B cell (primary cell): ENCODE measurements around the gene PTCD2. TPM values are rescaled to one million over a fixed set of nuclear protein-coding genes. Genes with fewer than 3 reads are reported as not detected.

Source experiments
- ATAC-seq: fragments of 200-7000 bp; cut with Tn5 transposase; one replicate; pipeline ENCODE4 v1.10.0; 2021; ENCODE audit warnings: low read depth, mild to moderate bottlenecking, moderate number of reproducible peaks, moderate library complexity
- CTCF ChIA-PET: fragments of 350-600 bp; sonication (Branson Sonifier 250); formaldehyde crosslinking; loops from one replicate; lab custom pipeline; 2021; ENCODE audit warnings: antibody characterized with exemption, inconsistent platforms; lab: Charles Lee
- POLR2A ChIA-PET: fragments of 350-600 bp; sonication (Branson Sonifier 250); formaldehyde crosslinking; loops from one replicate; lab custom pipeline; 2021; ENCODE audit warnings: antibody characterized with exemption; lab: Charles Lee
- DNase-seq: peaks from one replicate; pipeline ENCODE4 v3.0.0; 2013
- H2AFZ ChIP-seq: 2 replicates; pipeline ENCODE4 v1.6.1; 2012; ENCODE audit warnings: mild to moderate bottlenecking, low read depth, low read length; ENCODE audit not compliant: insufficient read depth, poor library complexity, severe bottlenecking
- H3K27ac ChIP-seq, 2 donors: 1 replicate in 1 of 2; 2 replicates in 1 of 2; pipeline ENCODE4 v1.5.1; 2012 to 2013; ENCODE audit warnings: low read length in 2 of 2, mild to moderate bottlenecking in 2 of 2, moderate library complexity in 1 of 2
- H3K27me3 ChIP-seq, 4 experiments: fragments of 200-600 bp in 1 of 4; sonication (generic) in 1 of 4; replicated peaks in 1 of 4; 1 replicate in 2 of 4; 2 replicates in 2 of 4; pipeline versions ENCODE4 v1.6.1 to v1.7.0; 2013 to 2016; ENCODE audit warnings: low read length in 3 of 4, mild to moderate bottlenecking in 2 of 4, mixed read lengths in 1 of 4, moderate library complexity in 1 of 4; ENCODE audit not compliant: insufficient read depth in 4 of 4, control insufficient read depth in 3 of 4; ENCODE audit errors: control extremely low read depth in 1 of 4
- H3K36me3 ChIP-seq, 2 experiments: replicated peaks in 1 of 2; 1 replicate in 1 of 2; 2 replicates in 1 of 2; pipeline versions ENCODE4 v1.6.1 to v1.7.1; 2013; ENCODE audit warnings: low read length in 1 of 2; ENCODE audit not compliant: insufficient read depth in 2 of 2, control insufficient read depth in 1 of 2; ENCODE audit errors: control extremely low read depth in 1 of 2, extremely low read depth in 1 of 2
- H3K4me1 ChIP-seq, 2 donors: fragments of 200-600 bp in 1 of 2; sonication (generic) in 1 of 2; 1 replicate in 1 of 2; 2 replicates in 1 of 2; pipeline versions ENCODE4 v1.5.1 to v1.6.1; 2013 to 2017; ENCODE audit warnings: low read length in 2 of 2; ENCODE audit not compliant: control insufficient read depth in 2 of 2, insufficient read depth in 2 of 2
- H3K4me2 ChIP-seq: replicated peaks from 2 replicates; pipeline ENCODE3; 2012; ENCODE audit warnings: mild to moderate bottlenecking, low read depth, low read length; ENCODE audit not compliant: poor library complexity, severe bottlenecking
- H3K4me3 ChIP-seq, 5 experiments: fragments of 200-600 bp in 1 of 5; sonication (generic) in 1 of 5; 1 replicate in 3 of 5; 2 replicates in 2 of 5; pipeline versions ENCODE4 v1.5.1 to v1.7.0; 2011 to 2016; ENCODE audit warnings: low read length in 4 of 5, mild to moderate bottlenecking in 4 of 5, low read depth in 2 of 5, control low read depth in 1 of 5, moderate library complexity in 1 of 5; ENCODE audit not compliant: insufficient read depth in 1 of 5; ENCODE audit errors: control extremely low read depth in 1 of 5, extremely low read depth in 1 of 5
- H3K79me2 ChIP-seq: fragments of 200-600 bp; sonication (generic); one replicate; pipeline ENCODE4 v1.6.0; 2016; ENCODE audit warnings: low read length; ENCODE audit not compliant: control insufficient read depth, insufficient read depth
- H3K9ac ChIP-seq: fragments of 200-600 bp; sonication (generic); 2 replicates; pipeline ENCODE4 v1.6.1; 2017; ENCODE audit warnings: mild to moderate bottlenecking, low read length, moderate library complexity
- H3K9me3 ChIP-seq, 3 donors: one replicate each; pipeline versions ENCODE4 v1.6.1 to v1.7.1; 2013; ENCODE audit warnings: low read length in 2 of 3; ENCODE audit not compliant: control insufficient read depth in 2 of 3, insufficient read depth in 1 of 3; ENCODE audit errors: control extremely low read depth in 1 of 3
- H4K20me1 ChIP-seq: 2 replicates; pipeline ENCODE4 v1.6.0; 2012; ENCODE audit warnings: mild to moderate bottlenecking, low read length; ENCODE audit not compliant: insufficient read depth, control insufficient read depth, poor library complexity, severe bottlenecking
- H3K27ac Mint-ChIP-seq: one replicate; pipeline ENCODE4 v1.8.0; 2021; ENCODE audit warnings: mixed read lengths
- H3K27me3 Mint-ChIP-seq: one replicate; pipeline ENCODE4 v1.8.0; 2021; ENCODE audit warnings: mixed read lengths
- H3K4me1 Mint-ChIP-seq: one replicate; pipeline ENCODE4 v1.8.0; 2021; ENCODE audit warnings: mixed read lengths
- H3K4me3 Mint-ChIP-seq: one replicate; pipeline ENCODE4 v1.8.0; 2021; ENCODE audit warnings: mixed read lengths
- H3K9me3 Mint-ChIP-seq: one replicate; pipeline ENCODE4 v1.8.0; 2022; ENCODE audit warnings: mixed read lengths; ENCODE audit not compliant: insufficient read depth
- EZH2 ChIP-seq: IDR thresholded peaks from 2 replicates; pipeline ENCODE4 v1.6.1; 2012; ENCODE audit warnings: borderline replicate concordance, low read depth, mild to moderate bottlenecking, moderate library complexity, low read length; ENCODE audit not compliant: insufficient read depth, poor library complexity, severe bottlenecking
- WGBS: methylation state at CpG from one replicate; pipeline ENCODE4 v1.1.5; 2013; ENCODE audit warnings: missing lambda C conversion rate; ENCODE audit not compliant: insufficient coverage; 5-methylcytosine and 5-hydroxymethylcytosine counted together
- intact Hi-C: fragments of 100-400 bp; cut with micrococcal nuclease; formaldehyde crosslinking; loops from one replicate; pipeline ENCODE4 v1.10.0; 2022
- polyA plus RNA-seq: library from polyadenylated mRNA; depleted of rRNA; stranded (reverse); fragments of >200 nt; gene quantifications from 2 replicates; pipeline ENCODE4 v1.2.3, GENCODE V29; 2012
- total RNA-seq, 2 donors: library from RNA; stranded (reverse); fragments of 120-200 nt in 1 of 2; gene quantifications; 1 replicate in 1 of 2; 2 replicates in 1 of 2; pipeline versions ENCODE4 v1.2.3 to v1.2.4, GENCODE V29; 2013 to 2022
- TF ChIP-seq, protein P1 (sequence below): fragments of 200-600 bp; IDR thresholded peaks from one replicate; pipeline ENCODE4 v1.8.0; 2022; ENCODE audit warnings: antibody characterized with exemption, mild to moderate bottlenecking

PTCD2 gene
- total and polyA plus RNA-seq, 2 donors (not counting 1 experiment from before 2014, with no cell fraction given) = 3.7 to 10.5 TPM

GRCh38 chr5:72363166-72363802, 43.1 kb downstream of the PTCD2 start:
- intact Hi-C loops = no loop called here
- H3K27ac ChIP-seq = no peak overlapping the region
- H2AFZ ChIP-seq = no peak overlapping the region
- H3K27me3 ChIP-seq = no peaks in the 10 kb centered on the region
- ChIA-PET CTCF (interaction anchor here (1.4 to 6.3 kb wide), 2 partner anchors 161 kb away, joined by 4 to 65 read pairs; no protein-coding TSS in a partner anchor), POLR2A (no interaction called here)
- Mint-ChIP-seq H3K4me3 (no peak overlapping the region), H3K27me3 (no peaks in the 10 kb centered on the region), H3K4me1 (peaks cover 2% of the 10 kb centered on the region), H3K27ac (no peak overlapping the region), H3K9me3 (no peaks in the 10 kb centered on the region)
- DNase-seq = no peak
- no peak for ATAC-seq
- H3K36me3 ChIP-seq = peaks cover 0 to 20% of the 10 kb centered on the region in 2 experiments
- H4K20me1 ChIP-seq = no peaks in the 10 kb centered on the region
- H3K79me2 ChIP-seq = no peaks in the 10 kb centered on the region
- no peaks in the 10 kb centered on the region for H3K9me3 ChIP-seq
- no peaks in the 10 kb centered on the region for H3K4me1 ChIP-seq
- no CpG with 5 or more reads among the region's 1 CpG for WGBS
- no peak overlapping the region for H3K4me3 ChIP-seq
- no peak overlapping the region for H3K9ac ChIP-seq
- no peak overlapping the region for H3K4me2 ChIP-seq
- no peak for TF ChIP-seq EZH2
- TF ChIP-seq, protein P1, sequence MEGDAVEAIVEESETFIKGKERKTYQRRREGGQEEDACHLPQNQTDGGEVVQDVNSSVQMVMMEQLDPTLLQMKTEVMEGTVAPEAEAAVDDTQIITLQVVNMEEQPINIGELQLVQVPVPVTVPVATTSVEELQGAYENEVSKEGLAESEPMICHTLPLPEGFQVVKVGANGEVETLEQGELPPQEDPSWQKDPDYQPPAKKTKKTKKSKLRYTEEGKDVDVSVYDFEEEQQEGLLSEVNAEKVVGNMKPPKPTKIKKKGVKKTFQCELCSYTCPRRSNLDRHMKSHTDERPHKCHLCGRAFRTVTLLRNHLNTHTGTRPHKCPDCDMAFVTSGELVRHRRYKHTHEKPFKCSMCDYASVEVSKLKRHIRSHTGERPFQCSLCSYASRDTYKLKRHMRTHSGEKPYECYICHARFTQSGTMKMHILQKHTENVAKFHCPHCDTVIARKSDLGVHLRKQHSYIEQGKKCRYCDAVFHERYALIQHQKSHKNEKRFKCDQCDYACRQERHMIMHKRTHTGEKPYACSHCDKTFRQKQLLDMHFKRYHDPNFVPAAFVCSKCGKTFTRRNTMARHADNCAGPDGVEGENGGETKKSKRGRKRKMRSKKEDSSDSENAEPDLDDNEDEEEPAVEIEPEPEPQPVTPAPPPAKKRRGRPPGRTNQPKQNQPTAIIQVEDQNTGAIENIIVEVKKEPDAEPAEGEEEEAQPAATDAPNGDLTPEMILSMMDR = no peak

DNA sequence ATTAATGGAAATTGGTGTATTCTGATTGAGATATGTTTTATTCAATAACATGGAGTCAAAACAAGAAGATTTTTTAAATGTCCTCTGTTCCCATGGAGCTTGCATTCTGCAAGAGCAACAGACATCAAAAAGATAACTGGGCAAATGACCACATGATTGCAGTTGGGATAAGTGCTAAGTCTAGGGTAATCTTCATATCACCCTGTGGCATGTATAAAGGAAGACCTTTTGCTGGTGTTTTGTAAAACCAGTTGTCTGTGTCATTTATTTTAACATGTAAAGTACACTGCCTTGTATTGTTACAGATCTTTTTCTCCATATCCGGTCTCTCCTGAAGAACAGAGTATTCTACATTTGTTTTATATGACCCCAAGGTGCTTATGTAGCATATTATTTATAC, 44.0 kb downstream of the PTCD2 start:
- Mint-ChIP-seq H3K4me1 (peaks cover 2% of the 10 kb centered on the region), H3K27ac (no peak overlapping the region), H3K4me3 (no peak overlapping the region), H3K27me3 (no peaks in the 10 kb centered on the region), H3K9me3 (no peaks in the 10 kb centered on the region)
- CTCF ChIA-PET = interaction anchor here (6.3 kb wide), 1 partner anchor 161 kb away, joined by 65 read pairs; no protein-coding TSS in a partner anchor
- intact Hi-C loops = no loop called here
- no peak for DNase-seq
- no peaks in the 10 kb centered on the region for H4K20me1 ChIP-seq
- H3K4me1 ChIP-seq = no peaks in the 10 kb centered on the region
- H3K36me3 ChIP-seq = peaks cover 0 to 13% of the 10 kb centered on the region in 2 experiments
- H2AFZ ChIP-seq = no peak overlapping the region
- H3K4me2 ChIP-seq = no peak overlapping the region
- no peak overlapping the region for H3K27ac ChIP-seq
- no peaks in the 10 kb centered on the region for H3K79me2 ChIP-seq
- H3K4me3 ChIP-seq = no peak overlapping the region
- H3K9me3 ChIP-seq = no peaks in the 10 kb centered on the region
- TF ChIP-seq EZH2 = no peak
- TF ChIP-seq, protein P1 = no peak
- ATAC-seq = no peak
- H3K9ac ChIP-seq = no peak overlapping the region
- WGBS = no CpG with 5 or more reads among the region's 1 CpG
- H3K27me3 ChIP-seq = no peaks in the 10 kb centered on the region
- POLR2A ChIA-PET = no interaction called here
